HUDEP-2 (cell line): ENCODE data around the gene ENC1.

ENCODE experiments used
- DNase-seq, 76 experiments: peaks; one replicate each; lab custom pipeline; 2025; ENCODE audit not compliant: unreplicated experiment in 76 of 76; lab: John Stamatoyannopoulos, UW

Gene ENC1

GRCh38 chr5:74613283-74613682, 27.2 kb downstream of the ENC1 start:
- DNase-seq: no peak

GRCh38 chr5:74612045-74612444, 28.5 kb downstream of the ENC1 start:
- DNase-seq: no peak

DNA sequence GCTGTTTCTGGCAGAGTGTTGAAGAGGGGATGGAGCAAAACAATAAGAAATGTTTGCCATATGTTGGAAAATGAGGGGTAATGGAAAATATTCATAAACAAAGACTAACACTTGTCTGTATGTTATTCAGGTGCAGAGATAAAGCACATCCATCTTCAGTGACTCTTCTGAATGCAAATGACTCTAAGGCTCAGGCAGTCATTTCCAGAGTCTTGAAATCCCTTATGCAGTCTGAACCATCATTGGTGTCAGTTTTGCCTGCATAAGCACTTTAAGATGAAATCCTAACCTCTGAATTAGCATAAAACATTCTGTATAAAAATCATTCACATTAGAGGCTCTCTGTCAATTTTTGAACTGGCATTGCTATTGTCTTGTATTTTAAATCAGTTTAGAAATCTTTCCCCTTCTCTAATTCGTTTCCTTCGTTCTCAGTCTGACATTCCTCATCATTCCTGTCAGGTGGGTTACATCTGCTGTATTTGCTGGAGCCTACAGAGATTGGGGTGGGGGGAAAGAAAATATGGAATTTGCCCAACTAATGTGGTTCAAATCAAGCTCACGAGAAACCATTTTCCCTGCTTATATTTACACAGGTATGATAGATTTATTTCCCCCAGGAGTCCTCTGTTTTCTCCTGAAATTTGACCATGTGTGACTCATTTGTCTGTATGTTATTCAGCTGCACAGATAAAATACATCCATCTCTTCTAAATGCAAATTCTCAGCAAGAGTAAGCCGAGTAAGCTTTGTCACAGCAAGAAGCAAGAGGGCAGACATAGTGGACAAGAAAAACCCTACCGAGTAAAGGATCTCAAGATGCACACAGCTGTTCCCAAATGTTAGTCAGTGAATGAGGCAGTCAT, 31.6 kb downstream of the ENC1 start:
- DNase-seq: no peak

GRCh38 chr5:74605759-74606158, 34.8 kb downstream of the ENC1 start:
- no peak for DNase-seq

DNA sequence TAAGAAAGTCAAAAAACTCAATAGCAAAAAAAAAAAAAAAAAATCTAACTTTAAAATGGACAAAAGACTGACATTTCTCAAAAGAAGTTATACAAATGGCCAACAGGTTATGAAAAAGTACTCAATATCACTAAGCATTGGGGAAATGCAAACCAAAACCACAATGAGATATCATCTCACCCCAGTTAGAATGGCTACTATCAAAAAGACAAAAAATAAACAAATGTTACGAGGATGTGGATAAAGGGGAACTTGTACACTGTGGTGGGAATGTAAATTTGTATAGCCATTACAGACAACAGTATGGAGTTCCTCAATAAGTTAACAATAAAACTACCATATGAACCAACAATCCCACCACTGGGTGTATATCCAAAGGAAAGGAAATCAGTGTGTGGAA, 37.2 kb downstream of the ENC1 start:
- no peak for DNase-seq

DNA sequence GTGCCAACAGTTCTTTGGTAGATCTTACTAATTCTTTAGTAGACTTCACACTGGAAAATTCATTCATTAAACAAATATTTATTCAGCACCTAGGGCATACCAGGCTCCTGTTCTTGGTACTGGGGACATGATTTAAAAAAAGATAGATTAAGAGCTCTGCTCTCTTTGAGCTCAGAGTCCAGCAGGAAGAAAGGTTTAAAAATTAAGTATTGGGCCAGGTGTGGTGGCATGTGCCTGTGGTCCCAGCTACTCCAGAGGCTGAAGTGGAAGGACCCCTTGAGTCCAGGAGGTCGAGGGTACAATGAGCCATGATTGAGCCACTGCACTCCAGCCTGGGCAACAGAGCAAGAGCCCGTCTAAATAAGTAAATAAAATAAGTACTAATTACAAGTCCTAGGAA, 41.4 kb downstream of the ENC1 start:
- DNase-seq: no peak

GRCh38 chr5:74598731-74599130, 41.8 kb downstream of the ENC1 start:
- DNase-seq: no peak

DNA sequence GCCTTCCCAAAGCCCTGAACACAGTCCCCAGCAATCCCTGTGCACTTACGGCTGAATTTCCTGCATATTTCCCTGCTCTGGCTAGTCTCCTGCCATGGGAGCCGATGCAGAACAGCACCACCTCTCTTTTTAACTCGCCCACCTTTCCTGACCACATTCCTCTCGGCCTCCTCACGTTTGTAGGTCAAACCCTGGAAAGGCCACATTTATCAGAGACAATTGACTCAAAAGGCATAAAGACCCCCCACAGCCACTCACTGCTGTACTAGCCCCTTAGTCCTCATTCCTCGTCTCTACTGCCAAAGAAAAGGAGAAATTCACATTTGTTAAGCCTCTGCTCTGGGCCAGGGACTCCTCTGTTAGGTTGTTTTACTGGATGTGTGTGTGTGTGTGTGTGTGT, 43.6 kb downstream of the ENC1 start:
- DNase-seq: no peak

- no peak for DNase-seq
Measured at GRCh38 chr5:74595143-74595925, 45.2 kb downstream of the ENC1 start.

DNA sequence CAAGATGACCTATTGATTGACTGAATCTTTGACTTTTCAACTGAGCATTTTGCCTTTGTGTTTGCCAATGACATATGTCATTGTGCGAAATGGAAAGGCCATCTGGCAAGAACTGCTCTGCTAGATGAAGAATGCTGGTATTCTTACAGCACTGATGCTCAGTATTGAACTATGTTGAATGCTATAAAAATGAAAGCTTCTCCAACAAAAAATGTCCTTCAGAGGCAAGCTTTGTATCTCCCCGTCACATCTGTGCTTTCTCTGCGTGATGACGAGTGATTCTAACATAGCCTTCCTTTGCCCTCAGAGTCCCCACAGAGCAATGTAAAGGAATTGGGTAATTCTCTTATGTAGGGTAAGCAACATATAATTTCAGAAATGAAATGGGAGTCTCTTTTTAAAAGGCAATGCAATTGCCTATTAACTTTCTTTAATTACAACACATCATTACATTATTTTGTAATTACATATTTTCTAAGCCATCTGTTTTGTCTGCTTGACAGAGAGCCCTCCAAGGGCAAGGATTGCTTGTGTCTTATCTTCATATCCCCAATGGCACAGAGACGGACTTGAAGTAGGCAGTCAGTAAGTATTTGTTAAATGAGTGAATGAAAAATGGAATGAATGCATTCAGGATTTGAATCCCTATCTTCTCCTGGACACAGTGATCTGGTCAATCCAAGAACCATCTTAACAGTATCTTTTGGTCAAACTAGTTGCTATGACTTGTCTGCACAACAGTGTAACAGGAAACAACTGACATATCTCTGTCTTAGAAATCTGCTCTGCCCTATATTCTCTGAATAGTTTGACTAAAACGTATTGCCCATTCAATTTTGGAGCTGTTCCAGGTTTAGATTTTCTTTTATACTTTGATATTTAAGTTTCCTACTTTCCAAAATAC, 46.1 kb downstream of the ENC1 start:
- DNase-seq: no peak

DNA sequence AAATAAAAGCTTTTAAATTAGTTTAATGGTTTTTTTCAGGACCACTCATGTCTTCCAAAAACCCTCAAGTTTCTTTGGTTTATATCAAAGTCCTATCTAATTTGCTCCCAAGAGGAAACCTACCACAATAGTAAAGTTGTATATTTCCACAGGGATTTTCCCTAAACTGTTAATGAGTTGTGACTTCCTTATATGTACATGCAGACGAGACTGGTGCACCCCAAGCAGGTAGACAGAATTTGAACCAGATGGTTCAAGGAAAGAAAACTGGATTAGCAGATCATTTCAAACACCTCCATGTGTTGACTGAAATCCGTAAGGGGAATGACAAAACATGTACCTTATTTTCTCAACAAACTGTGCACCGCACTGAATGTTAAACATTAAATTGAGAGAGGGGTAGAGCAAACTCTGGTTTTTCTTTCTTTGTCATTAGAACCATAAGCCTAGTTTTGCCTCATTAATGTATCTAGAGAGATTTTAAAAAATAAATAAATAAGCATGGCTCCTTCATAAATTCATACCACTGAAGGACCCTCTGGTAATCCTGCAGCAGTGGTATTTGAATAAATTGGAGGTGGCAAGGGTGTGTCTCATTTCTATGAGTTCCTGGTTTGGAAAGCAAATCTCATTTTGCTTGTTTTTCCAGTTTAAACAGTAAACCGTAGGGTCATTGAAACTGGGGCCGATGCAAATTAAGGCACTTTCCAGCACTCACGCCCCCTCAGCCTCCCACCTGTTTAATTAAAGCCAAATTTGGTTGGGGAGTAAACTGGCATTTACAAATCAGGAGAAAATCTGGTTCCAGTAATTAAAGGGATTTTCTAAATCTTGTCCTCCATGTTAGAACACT, 51.1 kb downstream of the ENC1 start:
- no peak for DNase-seq

- DNase-seq: no peak
Measured at GRCh38 chr5:74588415-74588814, 52.1 kb downstream of the ENC1 start.

GRCh38 chr5:74587890-74588289, 52.6 kb downstream of the ENC1 start:
- no peak for DNase-seq

- no peak for DNase-seq
Measured at GRCh38 chr5:74587300-74587699, 53.2 kb downstream of the ENC1 start.

DNA sequence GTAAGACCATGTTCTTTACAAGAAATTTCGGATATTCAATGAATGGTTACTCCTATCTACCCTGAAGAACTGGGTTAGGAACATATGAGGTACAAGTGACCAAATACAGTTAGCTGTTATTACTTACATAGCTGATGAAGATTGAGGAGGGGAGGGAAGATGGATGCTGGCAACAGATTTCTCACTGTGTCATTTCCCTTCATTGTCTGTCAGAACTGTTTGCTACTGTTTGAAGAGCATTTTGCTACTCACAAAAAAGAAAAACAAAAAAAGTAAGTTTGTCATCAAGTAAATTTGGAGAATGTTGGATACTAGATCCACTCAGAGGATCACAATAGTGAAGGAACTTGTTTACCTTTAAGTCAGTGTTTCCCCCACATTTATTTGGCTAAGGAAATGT, 53.7 kb downstream of the ENC1 start:
- no peak for DNase-seq

DNA sequence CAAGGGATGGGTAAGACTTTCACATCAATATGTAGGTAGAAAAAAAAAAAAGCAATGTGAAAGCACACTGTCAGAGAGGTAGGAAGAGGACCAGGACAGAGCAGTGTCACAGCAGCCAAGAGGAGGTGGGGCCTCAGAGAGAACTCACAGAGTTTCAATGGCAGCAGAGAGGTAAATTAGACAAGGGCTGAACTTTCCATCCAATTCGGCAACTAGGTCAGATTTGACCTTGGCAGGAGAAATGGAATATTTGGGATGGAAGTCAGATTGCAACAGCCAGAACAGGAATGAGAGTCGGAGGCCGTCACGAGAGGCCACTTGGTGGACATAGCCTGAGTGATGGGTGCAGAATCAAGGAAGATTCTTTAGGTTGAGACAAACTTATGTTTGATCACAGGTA, 57.7 kb downstream of the ENC1 start:
- no peak for DNase-seq

DNA sequence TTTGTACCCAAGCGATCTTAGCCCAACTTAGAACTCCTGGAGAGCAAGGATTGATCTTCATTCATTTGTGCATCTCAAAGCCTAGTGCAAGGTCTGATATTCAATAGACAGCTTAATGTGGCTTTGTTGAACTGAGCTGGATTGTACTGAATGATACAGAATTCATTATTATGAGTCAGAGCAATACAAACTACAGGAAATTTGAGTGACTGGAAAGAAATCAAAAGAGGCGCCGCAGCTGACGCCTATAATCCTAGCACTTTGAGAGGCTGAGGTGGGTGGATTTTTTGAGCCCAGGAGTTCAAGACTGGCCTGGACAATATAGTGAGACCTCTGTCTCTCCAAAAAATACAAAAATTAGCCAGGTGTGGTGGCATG, 58.6 kb downstream of the ENC1 start:
- no peak for DNase-seq

- no peak for DNase-seq
Measured at GRCh38 chr5:74580729-74581109, 59.8 kb downstream of the ENC1 start.

DNA sequence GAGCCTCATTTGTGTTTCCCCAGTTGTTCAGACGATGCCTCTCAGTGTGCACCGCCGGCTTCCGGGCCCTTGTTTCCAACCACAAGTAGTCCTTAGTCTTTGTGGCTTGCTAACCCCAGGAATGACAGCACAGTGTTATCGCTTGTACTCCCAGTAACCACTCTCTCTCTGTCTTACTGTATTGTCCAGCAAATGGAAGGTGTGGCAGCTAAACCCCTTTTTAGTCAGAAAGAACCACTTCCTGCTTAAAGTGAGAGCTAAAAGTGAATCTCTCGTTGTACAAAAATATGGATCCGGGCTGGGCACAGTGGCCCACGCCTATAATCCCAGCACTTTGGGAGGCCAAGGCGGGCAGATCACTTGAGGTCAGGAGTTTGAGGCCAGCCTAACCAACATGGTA, 61.3 kb downstream of the ENC1 start:
- no peak for DNase-seq

GRCh38 chr5:74578356-74579044, 62.0 kb downstream of the ENC1 start:
- DNase-seq: no peak
